ENCODE results near the gene KIF6.

DNA sequence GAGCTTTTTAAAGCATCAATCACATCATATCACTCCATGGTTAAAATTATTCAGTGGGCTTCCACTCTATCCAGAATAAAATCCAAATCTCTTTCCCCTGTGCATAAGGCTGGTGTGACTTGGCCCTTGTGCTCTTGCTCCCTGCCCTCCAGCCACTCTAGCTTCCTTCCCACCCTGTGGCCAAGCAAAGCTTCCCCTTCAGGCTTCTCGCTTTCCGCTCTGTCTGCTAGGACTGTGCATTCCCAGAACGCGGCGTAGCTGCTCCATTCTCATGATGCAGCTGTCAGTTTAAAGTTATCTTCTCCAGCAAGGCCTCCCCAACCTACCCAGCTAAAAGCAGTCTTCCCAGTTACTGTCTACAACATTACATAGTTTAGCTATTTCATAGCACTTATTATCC lies 383.3 kb downstream of the KIF6 start:
- TF ChIP-seq, protein P1, sequence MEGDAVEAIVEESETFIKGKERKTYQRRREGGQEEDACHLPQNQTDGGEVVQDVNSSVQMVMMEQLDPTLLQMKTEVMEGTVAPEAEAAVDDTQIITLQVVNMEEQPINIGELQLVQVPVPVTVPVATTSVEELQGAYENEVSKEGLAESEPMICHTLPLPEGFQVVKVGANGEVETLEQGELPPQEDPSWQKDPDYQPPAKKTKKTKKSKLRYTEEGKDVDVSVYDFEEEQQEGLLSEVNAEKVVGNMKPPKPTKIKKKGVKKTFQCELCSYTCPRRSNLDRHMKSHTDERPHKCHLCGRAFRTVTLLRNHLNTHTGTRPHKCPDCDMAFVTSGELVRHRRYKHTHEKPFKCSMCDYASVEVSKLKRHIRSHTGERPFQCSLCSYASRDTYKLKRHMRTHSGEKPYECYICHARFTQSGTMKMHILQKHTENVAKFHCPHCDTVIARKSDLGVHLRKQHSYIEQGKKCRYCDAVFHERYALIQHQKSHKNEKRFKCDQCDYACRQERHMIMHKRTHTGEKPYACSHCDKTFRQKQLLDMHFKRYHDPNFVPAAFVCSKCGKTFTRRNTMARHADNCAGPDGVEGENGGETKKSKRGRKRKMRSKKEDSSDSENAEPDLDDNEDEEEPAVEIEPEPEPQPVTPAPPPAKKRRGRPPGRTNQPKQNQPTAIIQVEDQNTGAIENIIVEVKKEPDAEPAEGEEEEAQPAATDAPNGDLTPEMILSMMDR (IDR thresholded peaks at IDR 0.05; ENCODE audit: low read length) = no peak
- no peak for TF ChIP-seq EZH2 (optimal IDR thresholded peaks at IDR 0.05; ENCODE audit: low read depth, low read length)
- no peak for TF ChIP-seq EZH2phosphoT487 (IDR thresholded peaks at IDR 0.05; ENCODE audit: low read length)
